HG02938 (cell line): ENCODE results near the gene MINDY2.
A peak's percentile ranks its signal among the peaks of the same experiment; 100 is the strongest.
"Not testable (repeated sequence)": the region's sequence is repeated elsewhere in the genome, so short reads cannot be mapped to it uniquely, and the experiment has no call there.

Experiments used
- ATAC-seq: cut with Tn5 transposase; IDR thresholded peaks from one replicate; pipeline ENCODE4 v1.9.1; 2021; ENCODE audit warnings: mild to moderate bottlenecking, moderate library complexity; ENCODE audit not compliant: unreplicated experiment

MINDY2 gene

DNA sequence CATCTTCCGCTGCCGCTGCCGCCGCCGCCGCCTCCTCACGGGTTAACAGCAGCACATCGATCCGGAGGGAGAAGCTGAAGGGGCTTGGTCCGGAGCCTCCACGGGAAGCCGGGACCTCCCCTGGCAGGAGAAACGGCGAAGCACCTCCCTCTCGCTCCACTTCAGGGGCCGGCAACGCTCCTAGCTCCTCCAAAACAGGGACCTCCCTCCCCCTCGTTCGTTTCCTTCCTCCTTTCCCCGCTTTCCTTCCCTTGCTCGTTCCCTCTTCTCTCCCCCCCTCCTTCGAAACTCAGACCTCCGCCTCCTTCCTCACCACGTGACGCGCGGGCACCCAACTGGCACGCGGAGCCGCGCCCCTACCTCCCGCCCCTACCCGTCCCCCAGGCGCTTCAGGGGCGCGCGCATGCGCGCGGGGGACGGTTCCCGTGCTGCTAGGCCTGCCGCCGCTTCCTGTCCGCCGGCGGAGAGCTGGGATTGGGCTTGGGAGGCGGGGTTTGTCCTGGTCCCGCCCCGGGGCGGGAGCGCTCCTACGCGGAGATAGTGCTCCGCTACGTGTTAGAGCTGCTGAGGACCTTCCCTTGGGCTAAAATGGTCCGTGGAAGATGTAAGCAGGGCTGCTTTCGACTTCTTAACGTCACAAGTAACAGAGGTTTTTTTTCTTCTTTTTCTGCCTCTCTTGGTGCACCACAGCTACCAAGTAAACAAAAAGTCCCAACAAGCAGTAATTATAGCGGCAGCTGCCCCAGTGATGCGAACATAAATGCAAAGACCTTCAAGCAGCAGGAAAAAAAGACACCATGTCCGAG lies 21.4 kb upstream of the MINDY2 start, which contains the start of gene ADAM10:
Gene ADAM10, minus strand, starts transcription at position 176 of the 806 bp plus-strand sequence. Its CDS starts 173 bp downstream, at position 3.
- peak; percentile 69 for ATAC-seq

GRCh38 chr15:58752716-58753115 lies 18.4 kb upstream of the MINDY2 start:
- no peak for ATAC-seq

- ATAC-seq, result no peak
These were observed 15.8 kb upstream of the MINDY2 start for GRCh38 chr15:58755350-58755749.

DNA sequence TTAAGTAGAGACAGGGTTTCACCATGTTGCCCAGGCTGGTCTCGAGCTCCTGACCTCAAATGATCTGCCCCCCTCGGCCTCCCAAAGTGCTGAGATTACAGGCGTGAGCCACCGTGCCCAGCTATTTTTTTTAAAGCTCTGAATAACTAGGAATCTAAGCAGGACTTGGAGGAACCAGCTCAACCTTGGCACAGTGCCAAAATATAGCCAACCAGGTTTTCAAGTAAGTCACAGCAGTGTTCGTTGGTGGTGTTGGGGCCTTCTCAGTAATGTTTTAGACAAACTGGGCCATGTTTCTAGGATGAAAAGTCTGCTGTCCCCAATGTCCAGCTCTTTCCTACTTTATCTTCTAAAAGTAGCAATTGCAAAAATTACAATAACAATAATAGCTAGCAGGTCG lies 15.1 kb upstream of the MINDY2 start:
- ATAC-seq, result no peak

DNA sequence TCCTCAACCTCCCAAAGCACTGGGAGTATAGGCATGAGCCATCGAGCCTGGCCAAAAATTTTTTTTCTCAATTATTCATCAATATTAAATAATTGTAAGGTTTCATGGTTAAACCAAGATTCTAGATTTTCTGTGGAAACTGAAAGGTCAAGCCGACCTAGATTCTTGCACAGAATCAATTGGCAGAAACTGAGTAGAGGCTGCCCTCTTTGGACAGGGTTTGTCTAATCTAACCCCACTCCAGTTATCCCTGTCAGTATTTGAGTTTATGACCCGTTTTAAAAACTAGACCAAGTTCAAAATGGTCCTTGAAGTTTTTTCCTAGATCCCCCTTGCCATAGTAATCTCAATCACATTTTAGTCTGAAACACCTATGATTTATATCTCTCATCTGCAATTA lies 13.0 kb upstream of the MINDY2 start:
- ATAC-seq, result no peak

- ATAC-seq, result no peak
These were observed 10.6 kb upstream of the MINDY2 start for GRCh38 chr15:58760385-58761009.

- no peak for ATAC-seq
These were observed 10.1 kb upstream of the MINDY2 start for GRCh38 chr15:58761010-58761388.

GRCh38 chr15:58762285-58762684 lies 8.8 kb upstream of the MINDY2 start:
- ATAC-seq, result no peak

- no peak for ATAC-seq
These were observed 8.4 kb upstream of the MINDY2 start for GRCh38 chr15:58762731-58763130.

GRCh38 chr15:58764468-58764867 lies 6.6 kb upstream of the MINDY2 start:
- no peak for ATAC-seq

- no peak for ATAC-seq
These were observed 4.8 kb upstream of the MINDY2 start for GRCh38 chr15:58766290-58766689.

GRCh38 chr15:58768601-58769004 lies 2.5 kb upstream of the MINDY2 start:
- not testable (repeated sequence) for ATAC-seq

- peak; percentile 37 for ATAC-seq
These were observed 614 bp upstream of the MINDY2 start for GRCh38 chr15:58770519-58770856.

GRCh38 chr15:58771621-58772250 lies 634 bp downstream of the MINDY2 start:
- ATAC-seq, result peak; percentile 8

GRCh38 chr15:58773024-58773423 lies 1.9 kb downstream of the MINDY2 start:
- ATAC-seq, result no peak

- ATAC-seq, result no peak
These were observed 4.3 kb downstream of the MINDY2 start for GRCh38 chr15:58775402-58775801.

DNA sequence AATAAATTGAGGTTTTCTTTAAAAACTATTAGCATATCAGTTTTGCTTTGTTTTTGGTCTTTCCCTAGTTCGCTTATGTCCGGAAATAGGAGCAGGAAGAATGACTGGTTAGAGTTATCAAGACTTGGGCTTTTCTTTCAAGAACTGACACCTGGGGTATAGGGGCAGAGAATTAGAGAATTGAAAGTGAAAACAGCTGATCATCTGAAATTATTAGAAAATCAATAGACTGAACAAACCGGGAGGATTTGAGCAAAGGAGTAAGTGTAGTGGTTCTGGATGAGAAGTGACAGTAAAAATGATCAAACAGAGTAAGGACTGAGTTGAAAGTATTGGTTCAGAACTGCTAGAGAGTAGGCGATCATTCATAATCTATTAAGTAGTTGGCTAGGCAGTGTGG lies 6.0 kb downstream of the MINDY2 start:
- ATAC-seq, result no peak

- ATAC-seq, result no peak
These were observed 8.5 kb downstream of the MINDY2 start for GRCh38 chr15:58779554-58779953.

GRCh38 chr15:58785355-58785754 lies 14.3 kb downstream of the MINDY2 start:
- no peak for ATAC-seq

- ATAC-seq, result no peak
These were observed 17.1 kb downstream of the MINDY2 start for GRCh38 chr15:58788056-58788710.

- no peak for ATAC-seq
These were observed 22.8 kb downstream of the MINDY2 start for GRCh38 chr15:58793862-58794261.

DNA sequence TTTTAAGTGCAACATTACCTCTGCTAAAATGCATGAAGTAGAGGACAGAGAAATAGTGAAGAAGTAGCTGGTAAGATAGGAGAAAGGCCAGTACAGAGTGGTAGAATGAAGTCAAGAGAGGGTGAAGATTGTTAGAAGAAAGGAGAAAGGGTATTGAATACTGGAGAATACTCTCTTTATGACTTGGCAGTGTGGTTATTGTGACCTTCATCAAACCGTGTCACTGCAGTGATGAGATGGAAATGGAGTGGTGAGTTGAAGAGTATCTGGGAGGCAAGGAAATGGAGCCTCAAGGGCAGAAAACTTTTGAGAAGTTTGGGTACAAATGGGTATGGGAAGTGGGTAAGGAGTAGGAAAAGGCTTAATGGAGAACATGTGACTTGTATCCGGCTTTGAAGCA lies 24.7 kb downstream of the MINDY2 start:
- no peak for ATAC-seq
